Stimulated activated CD4-positive, alpha-beta T cell treated with anti-CD3 and anti-CD28 coated beads, Interleukin-1b, Interleukin-23, amount 100 ng/mL, for 24 hours (primary cell): Measurements from ENCODE around the gene EPM2A.

ENCODE experiments used
- DNase-seq, 4 experiments: peaks; one replicate each; pipeline ENCODE4 v3.0.0-alpha.2; 2020; ENCODE audit warnings: low read depth in 4 of 4, low spot score in 1 of 4

The EPM2A gene

GRCh38 chr6:145681965-145682364, 53.4 kb downstream of the EPM2A start:
- DNase-seq: no peak

- DNase-seq: no peak
These were observed 61.8 kb downstream of the EPM2A start for GRCh38 chr6:145673504-145673903.

DNA sequence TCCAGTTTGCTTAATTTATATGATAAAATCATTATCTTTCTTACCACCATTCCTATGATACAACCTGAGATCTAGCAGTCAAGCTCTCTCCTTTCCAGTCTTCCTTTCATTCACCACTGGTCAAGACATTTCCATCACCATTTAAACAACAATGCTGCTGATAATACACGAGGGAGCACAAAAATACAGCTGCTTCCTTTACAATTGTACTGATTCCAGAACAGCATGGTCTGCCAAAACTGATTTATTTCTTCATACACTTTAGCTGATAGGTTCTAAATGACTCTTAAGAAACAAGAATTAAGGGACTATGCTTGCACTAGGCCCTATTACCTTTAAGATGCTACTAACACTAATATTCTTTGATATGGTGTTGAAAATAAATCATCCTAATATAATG, 65.0 kb downstream of the EPM2A start:
- no peak for DNase-seq

GRCh38 chr6:145669627-145670034, 65.7 kb downstream of the EPM2A start:
- DNase-seq: no peak

DNA sequence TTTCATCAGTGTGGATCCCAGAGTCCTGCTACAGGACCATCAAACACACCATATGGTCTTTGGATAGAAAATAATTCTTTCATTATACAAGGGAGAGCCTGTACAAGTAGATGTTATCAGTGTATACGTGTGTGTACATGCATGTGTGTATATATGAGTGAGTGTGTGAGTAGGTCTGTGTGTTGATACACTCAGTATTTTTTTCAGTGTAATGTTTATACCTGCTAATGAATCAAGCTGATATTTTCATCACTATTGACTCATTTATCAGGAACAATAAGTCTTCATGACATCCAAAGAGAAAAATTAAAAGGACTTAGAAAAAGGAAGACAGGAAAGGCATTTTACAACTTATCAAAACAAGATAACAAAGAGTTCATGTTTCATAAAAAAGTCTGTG, 66.5 kb downstream of the EPM2A start:
- no peak for DNase-seq

DNA sequence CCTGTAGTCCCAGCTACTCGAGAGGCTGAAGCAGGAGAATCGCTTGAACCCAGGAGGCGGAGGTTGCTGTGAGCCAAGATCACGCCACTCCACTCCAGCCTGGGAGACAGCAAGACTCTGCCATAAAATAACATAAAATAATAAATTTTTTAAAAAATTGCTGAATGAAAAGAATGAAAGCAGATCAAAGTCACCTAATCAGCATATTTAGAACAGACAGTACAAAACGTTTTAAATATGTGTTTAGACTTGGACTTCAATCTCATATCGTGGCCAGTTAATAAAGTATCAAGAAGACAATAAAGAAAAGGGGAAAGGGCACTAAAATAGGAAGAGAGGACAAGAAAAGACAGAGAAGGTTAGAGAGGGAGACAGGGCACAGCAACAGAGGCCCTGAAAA, 74.6 kb downstream of the EPM2A start:
- no peak for DNase-seq

DNA sequence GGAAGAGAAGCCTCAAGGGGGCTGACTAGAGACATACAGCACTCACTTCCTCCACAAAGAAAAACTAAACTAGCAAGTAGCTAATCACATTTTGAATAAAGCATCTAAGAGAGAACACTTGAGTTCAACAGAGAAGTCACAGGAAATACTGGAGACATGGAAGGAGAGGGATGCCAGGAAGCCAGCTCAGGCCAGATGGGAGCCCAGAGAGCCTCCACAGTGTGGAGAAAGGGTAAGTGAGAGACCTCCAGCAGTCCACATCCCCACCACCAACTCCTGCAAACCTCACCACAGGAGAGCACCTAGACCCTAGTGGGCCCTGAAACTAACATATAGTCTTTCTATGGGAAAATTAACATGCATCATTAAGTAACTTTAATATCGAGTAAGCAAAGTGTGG, 79.2 kb downstream of the EPM2A start:
- no peak for DNase-seq

GRCh38 chr6:145652572-145652971, 82.7 kb downstream of the EPM2A start:
- DNase-seq: no peak

DNA sequence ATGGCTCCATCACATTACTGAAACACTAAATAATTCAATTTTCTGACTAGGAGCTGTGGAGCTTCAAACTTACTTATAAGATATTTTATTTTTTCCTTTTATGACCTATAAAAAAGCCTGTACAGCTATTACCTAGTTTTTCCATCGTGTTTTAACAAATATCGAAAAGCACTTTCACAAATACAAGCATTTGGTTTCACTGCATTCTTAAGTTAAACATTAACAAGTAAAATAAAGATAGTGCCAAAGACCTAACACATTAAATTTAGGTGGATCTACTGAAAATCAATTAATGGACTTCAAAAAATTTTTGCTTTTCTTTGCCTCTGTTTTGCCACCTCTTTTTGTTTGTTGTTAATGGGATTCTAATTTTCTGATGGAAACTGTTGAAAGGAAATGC, 83.3 kb downstream of the EPM2A start:
- DNase-seq: no peak

DNA sequence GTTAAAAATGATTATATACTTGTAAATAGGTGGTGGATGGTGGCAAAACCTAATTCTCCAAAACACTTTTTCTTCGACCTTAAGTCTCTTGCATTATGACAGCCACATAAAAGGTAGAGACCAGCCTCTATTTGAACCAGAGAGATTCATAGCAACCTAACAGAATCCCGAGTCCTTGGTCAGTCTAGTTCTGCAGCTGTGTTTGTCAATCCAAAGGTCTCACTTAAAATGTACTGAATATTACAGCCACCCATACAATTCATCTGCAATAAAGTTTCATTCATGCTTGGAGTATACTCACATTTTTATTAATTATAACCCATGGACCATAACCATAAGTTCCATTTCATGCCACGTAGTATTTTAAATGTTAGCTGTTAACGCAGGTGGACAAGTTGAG, 87.2 kb downstream of the EPM2A start:
- DNase-seq: no peak

DNA sequence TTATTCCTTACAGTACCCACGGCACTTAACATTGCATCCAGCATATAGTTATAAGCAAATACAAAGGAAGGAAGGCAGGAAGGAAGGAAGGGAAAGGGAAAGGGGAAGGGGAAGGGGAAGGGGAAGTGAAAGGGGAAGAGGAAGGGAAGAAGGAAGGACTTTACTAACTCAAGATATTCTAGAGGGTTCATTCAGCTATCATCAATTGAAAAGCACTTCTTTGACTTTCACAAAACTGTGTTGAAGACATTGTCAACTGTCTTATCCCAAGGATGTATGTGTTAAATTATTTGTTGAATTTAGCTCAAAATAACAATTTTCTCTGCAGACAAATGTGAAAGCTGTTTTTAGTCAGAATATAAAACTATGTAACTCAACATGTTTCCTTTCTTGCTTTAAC, 87.7 kb downstream of the EPM2A start:
- no peak for DNase-seq

DNA sequence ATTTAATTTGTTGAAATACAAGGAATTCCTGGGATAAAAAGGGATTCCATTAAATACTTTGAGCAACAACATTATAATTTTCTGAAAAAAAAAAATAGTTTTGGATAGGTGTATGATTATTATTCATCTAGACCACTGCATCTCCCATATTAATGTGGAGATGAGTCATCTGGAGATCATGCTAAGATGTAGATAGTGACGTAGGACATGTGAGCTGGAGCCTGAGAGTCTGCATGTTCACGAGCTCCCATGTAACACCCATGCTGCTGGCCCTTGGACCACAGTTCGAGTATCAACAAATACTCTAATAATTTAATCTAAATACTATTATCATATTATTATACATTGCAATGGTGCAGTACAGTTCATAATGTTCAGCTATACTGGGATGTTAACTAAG, 91.6 kb downstream of the EPM2A start:
- no peak for DNase-seq

DNA sequence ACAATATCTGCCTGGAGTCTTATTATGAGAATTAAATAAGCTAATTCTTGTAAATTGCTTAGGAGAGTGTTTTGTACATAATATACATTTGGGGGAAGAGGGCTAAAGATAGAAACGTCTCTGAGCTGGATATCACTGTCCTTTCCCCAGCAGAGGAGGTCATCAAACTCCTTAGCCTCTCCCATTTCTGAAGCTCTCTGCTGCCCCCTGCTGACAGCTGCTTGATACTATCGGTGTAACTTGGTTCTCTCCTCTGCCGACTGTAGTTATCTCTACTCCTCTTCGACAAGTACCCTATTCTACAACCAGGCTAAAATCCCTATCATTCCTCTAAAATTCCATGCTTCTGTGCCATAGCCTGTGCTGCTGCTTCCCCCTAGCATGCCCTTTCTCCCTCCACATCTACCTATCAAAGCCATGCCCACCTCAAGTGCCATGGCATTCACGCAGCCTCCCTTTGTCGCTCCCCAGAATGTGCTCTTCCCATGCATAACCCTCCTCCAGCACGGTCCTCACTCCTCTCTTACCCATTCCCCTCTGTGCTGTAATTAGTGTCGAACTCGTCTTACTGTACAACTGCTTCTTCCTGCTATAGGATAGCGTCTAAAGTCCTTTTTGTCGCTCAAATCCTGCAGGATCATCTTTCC, 101.2 kb downstream of the EPM2A start:
- peak; percentile 64 to 91 (median 76) for DNase-seq

GRCh38 chr6:145632971-145633370, 102.3 kb downstream of the EPM2A start:
- no peak for DNase-seq

DNA sequence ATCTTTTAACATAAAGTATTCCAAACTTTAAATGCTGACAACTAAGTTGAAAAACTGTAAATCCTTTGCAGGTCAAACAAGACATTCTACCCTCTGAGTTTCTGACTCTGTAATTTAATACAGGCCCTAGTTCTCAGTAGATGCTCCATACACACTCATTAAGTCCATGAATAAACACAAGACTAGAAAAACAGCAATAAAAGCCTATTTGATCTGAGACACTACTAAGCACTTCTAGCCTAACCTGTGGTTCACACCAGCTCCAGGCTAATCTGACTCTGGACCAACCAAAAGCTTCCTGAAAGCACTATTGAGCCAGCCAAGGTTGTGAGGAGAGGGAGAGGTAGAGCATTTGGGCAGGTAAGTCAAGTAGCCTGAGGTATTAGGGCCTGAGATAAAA, 103.9 kb downstream of the EPM2A start:
- DNase-seq: no peak

DNA sequence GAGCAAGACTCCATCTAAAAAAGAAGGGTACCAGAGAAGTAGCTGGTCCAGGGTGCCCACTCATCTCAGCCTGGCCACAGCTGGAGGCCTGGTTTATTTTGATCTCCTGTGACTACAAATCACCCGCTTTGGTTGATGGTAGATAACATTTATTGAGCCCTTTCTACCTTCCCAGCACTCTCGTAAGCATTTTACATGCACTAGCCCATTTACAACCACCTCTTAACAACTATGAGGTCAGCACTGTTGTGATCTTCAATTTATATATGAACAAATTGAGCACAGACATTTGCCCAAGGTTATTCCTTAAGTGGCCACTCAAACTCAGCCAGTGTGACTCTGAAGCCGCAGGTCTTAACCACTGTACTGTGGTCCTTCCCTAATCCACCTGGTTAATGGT, 104.7 kb downstream of the EPM2A start:
- no peak for DNase-seq

- DNase-seq: no peak
These were observed 105.8 kb downstream of the EPM2A start for GRCh38 chr6:145629478-145629877.

GRCh38 chr6:145627451-145627850, 107.9 kb downstream of the EPM2A start:
- no peak for DNase-seq

DNA sequence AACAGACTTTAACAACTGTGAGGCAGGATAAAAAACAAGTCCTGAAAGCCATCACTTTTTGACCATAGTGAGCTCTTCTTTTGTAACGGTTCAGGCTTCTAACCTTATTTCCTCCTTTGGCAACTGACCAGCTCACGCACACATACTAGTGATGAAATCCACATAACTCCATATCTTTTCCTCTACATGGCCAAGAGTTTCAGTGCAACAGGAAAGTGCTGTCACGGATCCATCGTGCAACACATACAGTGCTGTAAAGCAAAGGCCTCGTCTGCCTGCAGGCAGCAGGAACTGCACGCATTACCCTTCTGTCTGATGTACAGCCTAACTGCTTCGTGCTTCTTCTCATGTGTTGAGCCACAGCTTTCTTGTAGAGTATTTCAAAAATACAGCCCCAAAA, 108.5 kb downstream of the EPM2A start:
- no peak for DNase-seq

GRCh38 chr6:145623231-145623630, 112.1 kb downstream of the EPM2A start:
- DNase-seq: no peak

DNA sequence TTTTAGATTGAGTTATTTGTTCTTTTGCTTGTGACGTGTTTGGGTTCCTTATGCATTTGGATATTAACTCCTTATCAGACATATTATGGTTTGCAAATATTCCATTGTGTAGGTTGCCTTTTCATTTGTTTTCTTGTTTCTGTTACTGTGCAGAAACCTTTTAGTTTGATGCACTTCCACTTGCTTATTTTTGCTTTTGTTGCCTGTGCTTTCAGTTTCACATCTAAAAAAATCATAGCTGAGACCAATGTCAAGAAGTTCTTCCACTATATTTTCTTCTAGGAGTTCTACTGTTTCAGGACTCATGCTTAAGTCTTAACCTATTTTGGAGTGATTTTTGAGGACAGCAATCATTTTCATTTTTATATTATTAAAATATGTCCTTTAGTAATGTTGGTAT, 113.5 kb downstream of the EPM2A start:
- no peak for DNase-seq

DNA sequence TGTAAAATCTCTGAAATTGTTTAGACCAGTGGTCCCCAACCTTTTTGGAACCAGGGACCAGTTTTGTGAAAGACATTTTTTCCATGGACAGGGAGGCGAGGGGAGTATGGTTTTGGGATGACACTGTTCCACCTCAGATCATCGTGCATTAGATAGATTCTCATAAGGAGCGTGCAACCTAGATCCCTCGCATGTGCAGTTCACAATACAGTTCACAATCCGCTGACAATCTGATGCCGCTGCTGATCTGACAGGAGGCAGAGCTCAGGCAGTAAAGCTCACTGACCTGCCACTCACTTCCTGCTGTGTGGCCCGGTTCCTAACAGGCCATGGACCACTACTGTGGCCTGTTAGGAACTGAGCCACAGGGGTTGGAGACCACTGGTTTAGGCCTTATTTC, 115.2 kb downstream of the EPM2A start:
- DNase-seq: no peak

DNA sequence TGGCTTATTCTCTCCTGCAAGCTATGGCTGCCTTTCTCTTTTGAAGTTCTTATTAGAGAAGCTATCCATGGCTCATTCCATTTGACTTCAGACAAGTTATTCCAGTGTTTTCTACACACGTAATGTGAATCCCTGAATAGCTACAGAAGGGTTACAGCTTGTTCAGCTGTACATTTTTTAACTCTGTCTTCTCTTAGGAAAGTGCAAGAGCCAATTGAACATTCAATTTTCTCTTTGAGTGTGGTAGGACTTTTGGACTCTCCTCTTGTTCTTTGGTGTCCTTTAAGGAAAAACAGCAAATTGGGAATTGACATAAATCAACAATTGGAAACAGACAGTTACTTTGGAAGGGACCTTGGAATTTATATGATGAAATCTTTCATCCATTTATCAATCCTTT, 125.8 kb downstream of the EPM2A start:
- no peak for DNase-seq

- DNase-seq: no peak
These were observed 126.5 kb downstream of the EPM2A start for GRCh38 chr6:145608850-145609249.
